Measurements from ENCODE around the gene SMARCD1.
"Not testable (repeated sequence)": the region's sequence is repeated elsewhere in the genome, so short reads cannot be mapped to it uniquely, and the experiment has no call there.

Gene SMARCD1

GRCh38 chr12:50081096-50081808 lies 3.9 kb upstream of the SMARCD1 start:
- no peaks in the 10 kb centered on the region for H3K36me3 ChIP-seq (replicated peaks)
- H3K4me3 ChIP-seq (ENCODE audit: low read depth, low read length): no peak overlapping the region
- in situ Hi-C loops (cut with HindIII; ENCODE audit: low pct_ligation_motif_present, low sequenced_read_pairs): no loop called here
- no peaks in the 10 kb centered on the region for H3K27me3 ChIP-seq (replicated peaks)
- DNase-seq: no peak
- no peak overlapping the region for H3K27ac ChIP-seq
- TF ChIP-seq CTCF (IDR thresholded peaks at IDR 0.05; ENCODE audit: low read depth, low read length, missing control alignments): no peak

DNA sequence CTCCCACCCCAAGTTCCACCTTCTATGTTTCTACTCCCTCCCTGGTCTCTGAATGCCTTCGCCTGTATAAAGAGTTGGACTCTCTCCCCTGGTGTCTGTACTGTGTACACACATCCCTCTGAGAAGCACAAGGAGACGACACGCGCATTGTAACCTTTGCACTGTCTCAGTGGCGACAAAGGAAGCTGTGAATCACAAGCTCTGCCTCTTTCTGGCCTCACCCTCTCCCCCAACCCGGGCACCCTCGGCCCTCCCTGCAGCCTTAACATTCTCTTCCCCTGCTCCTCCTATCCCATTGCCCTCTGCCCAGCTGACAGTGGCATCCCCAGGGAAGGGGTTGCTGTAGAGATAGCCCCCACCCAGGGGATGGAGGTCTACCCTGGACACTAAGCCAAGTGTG lies 2.5 kb upstream of the SMARCD1 start:
- in situ Hi-C loops (cut with HindIII; ENCODE audit: low pct_ligation_motif_present, low sequenced_read_pairs): no loop called here

DNA sequence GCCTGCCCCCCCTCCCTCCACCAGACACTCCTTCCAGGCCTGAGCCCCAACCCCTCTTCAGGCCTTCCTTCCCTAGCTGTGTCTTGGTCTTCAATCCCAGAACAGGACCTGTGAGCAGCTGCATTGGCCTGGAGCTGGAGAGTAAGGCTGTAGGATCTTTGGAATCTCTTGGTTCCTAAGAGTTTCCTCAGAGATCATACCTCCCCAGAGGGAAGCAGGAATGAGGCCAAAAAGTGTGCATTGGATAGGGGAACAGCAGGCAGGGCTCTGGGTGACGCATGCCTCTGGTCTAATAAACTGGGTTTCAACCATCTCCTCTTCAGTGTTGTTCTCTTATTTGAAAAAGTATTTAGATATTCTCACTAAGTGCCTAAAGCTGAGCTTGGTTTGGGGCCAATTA lies 1.8 kb upstream of the SMARCD1 start:
- no peak for TF ChIP-seq CTCF (IDR thresholded peaks at IDR 0.05; ENCODE audit: low read depth, low read length, missing control alignments)
- H3K27me3 ChIP-seq (replicated peaks): no peaks in the 10 kb centered on the region
- H3K4me3 ChIP-seq (ENCODE audit: low read depth, low read length): no peak overlapping the region
- DNase-seq: no peak
- peaks cover 10% of the 10 kb centered on the region for H3K36me3 ChIP-seq (replicated peaks)
- in situ Hi-C loops (cut with HindIII; ENCODE audit: low pct_ligation_motif_present, low sequenced_read_pairs): no loop called here
- H3K27ac ChIP-seq: no peak overlapping the region

More for the DNA sequence above, 2.5 kb upstream of the SMARCD1 start:
- H3K27ac ChIP-seq: no peak overlapping the region
- H3K36me3 ChIP-seq (replicated peaks): peaks cover 9% of the 10 kb centered on the region
- no peak overlapping the region for H3K4me3 ChIP-seq (ENCODE audit: low read depth, low read length)
- TF ChIP-seq CTCF (IDR thresholded peaks at IDR 0.05; ENCODE audit: low read depth, low read length, missing control alignments): no peak
- DNase-seq: no peak
- no peaks in the 10 kb centered on the region for H3K27me3 ChIP-seq (replicated peaks)

GRCh38 chr12:50084409-50084774 lies 750 bp upstream of the SMARCD1 start:
- in situ Hi-C loops (cut with HindIII; ENCODE audit: low pct_ligation_motif_present, low sequenced_read_pairs); H3K27me3 ChIP-seq (replicated peaks); DNase-seq: not testable (repeated sequence)
- H3K27ac ChIP-seq: peak overlapping the region; percentile 72
- peak overlapping the region; percentile 67 for H3K4me3 ChIP-seq (ENCODE audit: low read depth, low read length)
- H3K36me3 ChIP-seq (replicated peaks): peaks cover 20% of the 10 kb centered on the region

- in situ Hi-C loops (cut with HindIII; ENCODE audit: low pct_ligation_motif_present, low sequenced_read_pairs): no loop called here
- TF ChIP-seq CTCF (IDR thresholded peaks at IDR 0.05; ENCODE audit: low read depth, low read length, missing control alignments): no peak
- H3K4me3 ChIP-seq (ENCODE audit: low read depth, low read length): peak overlapping the region; percentile 67
- no peak overlapping the region for H3K27ac ChIP-seq
- peaks cover 31% of the 10 kb centered on the region for H3K36me3 ChIP-seq (replicated peaks)
- no peak for DNase-seq
- no peaks in the 10 kb centered on the region for H3K27me3 ChIP-seq (replicated peaks)
Measured at GRCh38 chr12:50085615-50086072, 502 bp downstream of the SMARCD1 start.

GRCh38 chr12:50086148-50086547 lies 1.0 kb downstream of the SMARCD1 start:
- in situ Hi-C loops (cut with HindIII; ENCODE audit: low pct_ligation_motif_present, low sequenced_read_pairs): no loop called here
- Histone ChIP-seq H3K4me3 (ENCODE audit: low read depth, low read length) (peak overlapping the region; percentile 67), H3K27me3 (replicated peaks) (no peaks in the 10 kb centered on the region), H3K36me3 (replicated peaks) (peaks cover 33% of the 10 kb centered on the region), H3K27ac (no peak overlapping the region)
- no peak for TF ChIP-seq CTCF (IDR thresholded peaks at IDR 0.05; ENCODE audit: low read depth, low read length, missing control alignments)
- no peak for DNase-seq

Data from brain microvascular endothelial cell (primary cell).